ENCODE results near the gene SAFB2. TPM values are rescaled to one million over a fixed set of nuclear protein-coding genes. Genes with fewer than 3 reads are reported as not detected.

SAFB2 gene
- total and polyA plus RNA-seq, 2 of the 13 experiments (the other 11 are each of a cell fraction or from before 2014, with no cell fraction given): 11.2 to 31.5 TPM

GRCh38 chr19:5587661-5588060, 34.9 kb downstream of the SAFB2 start:
- TF ChIP-seq ZNF136 (CRISPR knock-in tag; IDR thresholded peaks at IDR 0.05; ENCODE audit: low read depth): no peak
- no peak for TF ChIP-seq ZNF230 (CRISPR knock-in tag; IDR thresholded peaks at IDR 0.05)
- TF ChIP-seq RFXAP (CRISPR knock-in tag; IDR thresholded peaks at IDR 0.05; ENCODE audit: borderline replicate concordance): no peak
- TF ChIP-seq NCOA2 (CRISPR knock-in tag; IDR thresholded peaks at IDR 0.05): no peak
- TF ChIP-seq MNT (IDR thresholded peaks at IDR 0.05): no peak
- no peak for TF ChIP-seq ZMYM2 (CRISPR knock-in tag; IDR thresholded peaks at IDR 0.05)
- peak; percentile 44; the same call in 1 of the 2 replicates for TF ChIP-seq RBFOX2 (IDR thresholded peaks at IDR 0.05; ENCODE audit: low read depth, low read length)
- TF ChIP-seq ZGPAT (CRISPR knock-in tag; IDR thresholded peaks at IDR 0.05): no peak
- no peak for TF ChIP-seq ZNF138 (CRISPR knock-in tag; IDR thresholded peaks at IDR 0.05; ENCODE audit: low read depth)
- TF ChIP-seq XRCC5 (optimal IDR thresholded peaks at IDR 0.05; ENCODE audit: low read length): no peak
- no peak for TF ChIP-seq SUZ12 (IDR thresholded peaks at IDR 0.05; ENCODE audit: low read depth, low read length)
- TF ChIP-seq KMT2B (CRISPR knock-in tag; IDR thresholded peaks at IDR 0.05): no peak
- TF ChIP-seq AGO2 (optimal IDR thresholded peaks at IDR 0.05; ENCODE audit: low read depth, low read length): peak; percentile 52
- no peak for TF ChIP-seq POLR2G (IDR thresholded peaks at IDR 0.05; ENCODE audit: low read depth, low read length)
- no peak for TF ChIP-seq ZNF407 (CRISPR knock-in tag; IDR thresholded peaks at IDR 0.05; ENCODE audit: not compliant biosample characterization)
- no peak for TF ChIP-seq ZNF660 (CRISPR knock-in tag; IDR thresholded peaks at IDR 0.05; ENCODE audit: borderline replicate concordance, low read depth)
- WGBS (ENCODE audit: low lambda C conversion rate): 96% methylated on average over 19 of the region's 23 CpGs
- ChIA-PET POLR2A (no interaction called here), CTCF (ENCODE audit: low intra/inter-chr PET ratio, low total read pairs) (no interaction called here)
- in situ Hi-C loops (cut with HindIII; ENCODE audit: extremely low pct_ligation_motif_present, low pct_unique_long_range_greater_than_20kb): no loop called here
- Histone ChIP-seq H3K27me3 (ENCODE audit: control insufficient read depth in 1 of 2, insufficient read depth in 2 of 2, low read length in 2 of 2) (no peaks in the 10 kb centered on the region), H3K4me2 (ENCODE audit: low read depth, low read length) (no peak overlapping the region), H2AFZ (ENCODE audit: low read length) (no peak overlapping the region), H3K79me2 (ENCODE audit: insufficient read depth, low read length) (no peaks in the 10 kb centered on the region), H3K9me3 (ENCODE audit: low read length) (no peaks in the 10 kb centered on the region), H3K4me3 (replicated peaks in 1 of 3; ENCODE audit: insufficient read depth in 1 of 3, low read depth in 2 of 3, low read length in 3 of 3) (no peak overlapping the region), H4K20me1 (ENCODE audit: insufficient read depth, low read length) (no peaks in the 10 kb centered on the region), H3K27ac (ENCODE audit: extremely low read length, insufficient read depth, low read length) (no peak overlapping the region), H3K36me3 (replicated peaks in 1 of 2; ENCODE audit: control insufficient read depth in 1 of 2, insufficient read depth in 2 of 2, low read length in 2 of 2) (peaks cover 37 to 60% of the 10 kb centered on the region in 2 experiments), H3K9ac (ENCODE audit: insufficient read depth, low read depth, low read length) (no peak overlapping the region), H3K4me1 (ENCODE audit: insufficient read depth, low read length) (peaks cover 5% of the 10 kb centered on the region)
- intact Hi-C loops (cut with micrococcal nuclease; ENCODE audit: unreplicated experiment): no loop called here
- FAIRE-seq (no peak), ATAC-seq (no peak), DNase-seq (ENCODE audit: low spot score) (no peak)
- BruUV-seq (replicated peaks): no TSS peak
